Memory B cell (primary cell): ENCODE measurements around the gene EPS8L3.
"Not testable (repeated sequence)": the region's sequence is repeated elsewhere in the genome, so short reads cannot be mapped to it uniquely, and the experiment has no call there.

ENCODE experiments used
- ATAC-seq: fragments of 150-1000 bp; cut with Tn5 transposase; 2 replicates; pipeline ENCODE4 v1.10.0; 2021; ENCODE audit warnings: low read depth, mild to moderate bottlenecking, moderate library complexity
- DNase-seq, 2 donors: peaks; one replicate each; pipeline ENCODE4 v3.0.0; 2022; ENCODE audit warnings: low spot score in 2 of 2
- H3K27ac Mint-ChIP-seq: one replicate; pipeline ENCODE4 v1.8.0; 2022; ENCODE audit warnings: mild to moderate bottlenecking, moderate library complexity, mixed read lengths
- H3K27me3 Mint-ChIP-seq: one replicate; pipeline ENCODE4 v1.8.0; 2022; ENCODE audit warnings: mixed read lengths
- H3K36me3 Mint-ChIP-seq: one replicate; pipeline ENCODE4 v1.8.0; 2022; ENCODE audit warnings: mild to moderate bottlenecking, mixed read lengths
- H3K4me1 Mint-ChIP-seq: one replicate; pipeline ENCODE4 v1.8.0; 2022; ENCODE audit warnings: mixed read lengths
- H3K4me3 Mint-ChIP-seq: one replicate; pipeline ENCODE4 v1.8.0; 2022; ENCODE audit warnings: mild to moderate bottlenecking, moderate library complexity, mixed read lengths
- H3K9me3 Mint-ChIP-seq: one replicate; pipeline ENCODE4 v1.8.0; 2022; ENCODE audit warnings: mixed read lengths

Gene EPS8L3

DNA sequence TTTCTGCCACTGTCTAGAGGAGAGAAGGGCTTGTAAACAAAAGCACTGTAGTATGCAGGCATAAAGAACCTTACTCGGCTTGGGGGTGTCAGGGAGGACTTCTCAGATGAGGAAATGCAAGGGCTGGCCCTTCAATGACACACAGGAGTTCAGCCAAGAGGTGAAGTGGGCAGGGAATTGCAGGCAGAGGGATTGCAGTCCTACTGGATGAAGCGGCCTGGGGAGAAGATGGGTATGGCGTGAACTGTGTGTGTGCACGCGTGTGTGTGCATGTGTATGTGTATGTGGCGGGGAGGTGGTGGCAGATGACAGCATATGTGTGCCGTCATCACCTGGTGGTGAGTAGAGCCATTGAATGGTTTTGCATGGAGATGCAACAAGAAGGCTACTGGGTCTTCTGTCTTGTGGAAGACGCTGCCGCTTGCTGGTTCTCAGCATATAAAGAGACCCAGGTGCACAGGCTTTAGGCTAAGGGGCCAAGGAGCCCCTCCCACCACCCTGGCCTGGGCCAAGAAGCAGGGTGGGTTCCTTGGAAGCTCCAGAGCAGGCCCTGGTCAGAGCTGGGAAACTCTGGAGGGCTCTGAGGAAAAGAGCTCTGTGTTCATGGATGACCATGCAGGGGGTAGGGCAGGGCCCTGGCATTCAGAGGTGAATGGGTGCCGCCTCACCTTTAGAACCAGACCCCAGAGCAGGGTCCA, 4.1 kb upstream of the EPS8L3 start:
- H3K27ac Mint-ChIP-seq: no peak overlapping the region
- no peak overlapping the region for H3K4me3 Mint-ChIP-seq
- H3K9me3 Mint-ChIP-seq: no peaks in the 10 kb centered on the region
- H3K36me3 Mint-ChIP-seq: no peaks in the 10 kb centered on the region
- ATAC-seq (no peak), DNase-seq (no peak)
- H3K4me1 Mint-ChIP-seq: no peaks in the 10 kb centered on the region
- H3K27me3 Mint-ChIP-seq: peaks cover 12% of the 10 kb centered on the region

- peaks cover 14% of the 10 kb centered on the region for H3K27me3 Mint-ChIP-seq
- H3K4me1 Mint-ChIP-seq, DNase-seq, H3K36me3 Mint-ChIP-seq, H3K9me3 Mint-ChIP-seq, ATAC-seq, H3K4me3 Mint-ChIP-seq, H3K27ac Mint-ChIP-seq: not testable (repeated sequence)
These were observed 3.4 kb upstream of the EPS8L3 start for GRCh38 chr1:109766991-109767636.

- no peaks in the 10 kb centered on the region for H3K4me1 Mint-ChIP-seq
- peaks cover 14% of the 10 kb centered on the region for H3K27me3 Mint-ChIP-seq
- ATAC-seq (no peak), DNase-seq (no peak)
- no peak overlapping the region for H3K4me3 Mint-ChIP-seq
- no peaks in the 10 kb centered on the region for H3K36me3 Mint-ChIP-seq
- H3K27ac Mint-ChIP-seq: no peak overlapping the region
- no peaks in the 10 kb centered on the region for H3K9me3 Mint-ChIP-seq
These were observed 2.3 kb upstream of the EPS8L3 start for GRCh38 chr1:109765896-109766615.

DNA sequence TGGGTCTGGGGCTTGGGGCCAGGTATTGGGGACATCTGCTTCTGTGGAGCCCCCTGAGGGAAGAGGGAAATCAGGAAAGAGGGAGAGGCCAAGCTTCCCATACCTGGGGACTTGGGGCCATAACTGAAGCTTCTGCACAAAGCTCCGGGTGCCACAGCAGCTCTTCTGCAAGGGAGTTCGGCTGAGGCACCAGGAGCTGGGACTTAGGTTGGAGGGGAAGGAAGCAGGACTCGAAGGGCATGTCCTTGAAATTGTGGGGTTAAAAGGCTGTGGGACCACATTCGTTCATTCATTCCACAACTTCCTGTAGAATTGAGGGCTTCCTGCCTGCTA, 1.7 kb upstream of the EPS8L3 start:
- Mint-ChIP-seq H3K27ac (no peak overlapping the region), H3K4me3 (no peak overlapping the region), H3K36me3 (no peaks in the 10 kb centered on the region), H3K27me3 (peaks cover 14% of the 10 kb centered on the region), H3K9me3 (no peaks in the 10 kb centered on the region), H3K4me1 (no peaks in the 10 kb centered on the region)
- ATAC-seq (no peak), DNase-seq (no peak)

DNA sequence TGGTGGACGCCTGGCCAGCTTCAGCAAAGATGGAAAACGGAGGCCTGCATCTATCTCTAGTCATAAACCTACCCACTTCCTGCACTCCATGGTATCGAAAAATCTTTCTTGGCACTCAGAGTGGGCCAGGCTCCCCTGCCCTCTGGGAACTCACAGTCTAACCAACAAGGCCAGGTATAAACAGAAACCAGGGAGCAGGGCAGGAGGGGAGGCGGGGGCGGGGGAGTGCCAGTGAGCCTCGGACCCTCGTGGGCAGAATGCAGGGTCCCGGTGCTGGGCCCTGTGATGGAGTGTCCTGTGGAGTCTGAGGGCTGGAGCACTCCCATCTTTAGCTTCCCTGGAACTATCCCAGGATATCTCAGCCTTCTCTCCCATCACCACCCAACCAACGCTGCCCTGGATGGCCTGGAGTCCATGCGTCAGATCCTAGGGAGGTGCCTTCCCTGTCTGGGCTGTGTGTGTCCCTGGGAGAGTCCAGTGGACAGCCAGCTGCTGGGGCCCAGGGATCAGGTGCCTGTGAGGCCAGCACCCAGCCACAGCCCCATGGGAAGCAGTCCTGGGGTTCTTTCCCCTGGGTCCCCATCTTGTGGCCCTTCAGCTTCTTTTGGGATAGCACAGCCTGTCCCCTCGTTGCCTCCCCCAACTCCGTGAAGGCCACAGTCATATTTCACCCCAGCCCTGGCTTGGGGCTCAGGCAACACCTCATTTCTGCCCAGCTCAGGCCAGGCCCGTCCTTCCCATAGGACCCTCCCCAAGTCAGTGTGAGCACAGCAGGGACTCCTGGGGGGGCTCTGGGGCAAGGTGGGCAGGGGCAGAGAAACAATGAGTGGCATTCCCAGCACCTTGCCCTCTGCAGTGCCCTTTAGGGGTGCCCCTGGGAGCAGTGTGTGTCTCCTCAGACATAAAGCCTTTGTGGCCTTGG, 1.1 kb upstream of the EPS8L3 start:
- Mint-ChIP-seq H3K4me1 (no peaks in the 10 kb centered on the region), H3K4me3 (no peak overlapping the region), H3K9me3 (no peaks in the 10 kb centered on the region), H3K27me3 (peaks cover 14% of the 10 kb centered on the region), H3K36me3 (no peaks in the 10 kb centered on the region), H3K27ac (no peak overlapping the region)
- DNase-seq: no peak
- ATAC-seq: no peak

DNA sequence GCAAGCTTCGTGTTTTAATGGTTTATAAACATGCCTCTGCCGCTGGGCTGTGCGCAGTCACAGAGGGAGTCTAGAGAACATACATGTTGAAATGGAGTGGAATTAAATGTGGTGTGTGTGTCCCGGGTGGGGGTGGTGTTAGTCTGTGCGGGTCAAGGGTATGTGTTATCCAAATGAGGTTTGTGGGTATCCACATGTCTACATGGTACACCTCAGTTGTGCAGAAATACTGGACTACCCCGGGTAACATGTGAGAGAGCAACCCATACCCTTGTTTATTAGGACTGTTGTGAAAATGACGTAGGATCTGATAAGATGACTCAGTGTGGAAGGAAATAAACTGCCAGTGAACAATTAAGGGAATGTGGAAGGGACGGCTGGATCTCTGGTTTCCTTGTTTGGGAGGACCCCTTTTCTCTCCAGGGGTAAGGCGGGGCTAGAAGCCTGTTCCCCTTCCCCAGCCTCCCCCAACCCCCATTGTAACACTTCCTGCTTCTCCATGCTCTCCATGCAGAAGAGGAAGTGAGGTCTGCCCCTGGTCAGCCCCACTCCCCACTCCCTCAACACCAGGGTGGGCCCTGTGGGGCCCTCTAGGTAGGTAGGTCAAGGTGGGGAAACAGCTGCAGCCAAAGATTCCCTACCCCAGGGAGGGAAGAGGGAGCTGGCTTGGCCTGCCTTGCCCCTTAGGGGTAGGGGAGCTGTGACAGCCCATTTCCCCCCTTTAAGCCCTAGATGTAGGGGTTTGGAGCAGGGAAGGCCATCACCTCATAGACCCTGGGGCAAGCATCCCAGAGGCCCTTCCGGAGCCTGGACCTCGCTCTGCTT, 690 bp downstream of the EPS8L3 start:
- Mint-ChIP-seq H3K9me3 (no peaks in the 10 kb centered on the region), H3K27me3 (peaks cover 6% of the 10 kb centered on the region), H3K27ac (no peak overlapping the region), H3K4me1 (no peaks in the 10 kb centered on the region), H3K4me3 (no peak overlapping the region), H3K36me3 (no peaks in the 10 kb centered on the region)
- DNase-seq (no peak), ATAC-seq (no peak)

GRCh38 chr1:109762039-109762585, 1.6 kb downstream of the EPS8L3 start:
- H3K9me3 Mint-ChIP-seq: no peaks in the 10 kb centered on the region
- no peak for ATAC-seq
- no peaks in the 10 kb centered on the region for H3K4me1 Mint-ChIP-seq
- H3K27me3 Mint-ChIP-seq: peaks cover 7% of the 10 kb centered on the region
- no peak overlapping the region for H3K4me3 Mint-ChIP-seq
- H3K36me3 Mint-ChIP-seq: no peaks in the 10 kb centered on the region
- no peak for DNase-seq
- H3K27ac Mint-ChIP-seq: no peak overlapping the region

DNA sequence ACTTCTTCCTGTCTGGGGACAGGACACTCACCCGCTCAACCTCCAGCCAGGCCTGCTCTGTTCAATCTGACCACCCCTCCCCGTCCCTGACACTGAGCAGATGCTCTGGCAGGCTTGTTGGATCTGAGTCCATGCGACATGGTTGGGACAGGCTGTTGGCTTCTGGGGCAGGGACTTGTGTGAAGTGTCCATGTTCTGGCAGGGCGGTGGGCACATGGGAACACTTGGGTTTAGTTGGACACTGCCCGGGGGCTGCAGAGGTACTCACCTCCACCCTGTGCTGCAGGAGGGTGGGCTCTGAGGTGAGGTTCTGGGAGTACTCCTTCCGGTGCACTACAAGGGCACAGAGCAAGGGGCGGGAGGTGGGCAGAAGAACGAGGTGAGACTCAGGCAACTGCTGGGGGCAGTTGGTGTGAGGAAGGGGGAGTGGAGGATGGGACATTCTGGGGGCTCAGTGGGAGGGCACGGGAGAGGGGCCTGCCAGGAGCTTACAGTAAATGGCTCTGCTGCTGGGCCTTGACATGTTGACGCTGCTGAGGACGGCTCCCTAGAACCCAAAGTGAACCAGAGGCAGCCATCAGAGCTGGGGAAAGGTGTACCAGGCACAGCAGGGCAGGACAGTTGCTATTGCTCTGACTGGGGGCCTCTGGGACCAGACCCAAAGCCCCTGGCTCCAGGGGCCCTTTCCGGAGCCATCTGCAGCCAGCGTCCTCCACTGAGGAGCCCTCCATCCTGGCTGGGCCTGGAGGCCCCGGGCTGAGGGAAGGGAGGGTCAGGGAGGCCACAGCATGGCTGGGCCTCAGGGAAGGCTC, 2.3 kb downstream of the EPS8L3 start:
- H3K36me3 Mint-ChIP-seq: no peaks in the 10 kb centered on the region
- H3K4me1 Mint-ChIP-seq: no peaks in the 10 kb centered on the region
- no peak for ATAC-seq
- H3K27me3 Mint-ChIP-seq: peaks cover 7% of the 10 kb centered on the region
- H3K4me3 Mint-ChIP-seq: no peak overlapping the region
- H3K27ac Mint-ChIP-seq: no peak overlapping the region
- no peaks in the 10 kb centered on the region for H3K9me3 Mint-ChIP-seq
- no peak for DNase-seq

GRCh38 chr1:109760581-109761226, 3.0 kb downstream of the EPS8L3 start:
- Mint-ChIP-seq H3K36me3 (no peaks in the 10 kb centered on the region), H3K4me3 (no peak overlapping the region)

DNA sequence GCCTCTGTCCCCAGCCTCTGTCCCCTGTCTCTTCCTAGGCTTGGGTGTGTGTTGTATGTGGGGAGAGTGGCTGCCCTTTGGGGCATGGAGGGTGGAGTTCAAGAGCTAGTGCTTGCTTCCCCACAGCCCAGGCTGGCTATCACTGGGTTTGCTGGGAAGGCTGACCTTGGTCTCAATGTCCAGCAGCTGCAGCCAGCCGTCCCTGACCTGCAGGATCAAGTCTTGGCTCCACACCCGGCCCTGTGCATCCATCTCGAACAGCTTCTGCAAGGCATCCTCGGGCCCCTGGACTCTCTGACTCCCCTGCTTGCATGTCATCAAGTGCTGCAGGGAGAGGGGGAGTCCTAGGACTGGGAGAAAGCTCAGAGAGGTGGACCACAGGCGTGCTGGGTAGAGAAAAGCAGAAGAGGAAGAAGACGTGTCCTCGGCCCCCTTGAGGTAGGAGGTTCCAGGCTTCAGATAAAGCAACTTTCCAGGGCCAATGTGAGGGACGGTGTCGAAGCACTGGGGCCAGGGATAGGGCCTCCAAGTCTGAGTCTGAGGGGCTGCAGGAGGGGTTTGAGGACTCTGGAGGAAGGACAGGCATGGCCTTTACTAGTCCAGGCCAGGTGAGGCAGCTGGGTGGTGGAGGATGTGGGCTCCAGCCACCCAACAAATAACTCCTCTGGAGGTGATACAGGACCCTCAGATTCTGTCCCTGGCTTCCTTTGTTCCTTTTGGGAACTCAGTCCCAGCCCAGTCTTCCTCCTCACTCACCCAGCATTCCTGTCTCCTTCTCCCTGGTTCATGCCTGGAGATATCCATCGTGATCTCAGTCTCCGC, 4.0 kb downstream of the EPS8L3 start:
- H3K36me3 Mint-ChIP-seq: no peaks in the 10 kb centered on the region
- no peak overlapping the region for H3K27ac Mint-ChIP-seq
- ATAC-seq (no peak), DNase-seq (no peak)
- H3K9me3 Mint-ChIP-seq: no peaks in the 10 kb centered on the region
- no peaks in the 10 kb centered on the region for H3K4me1 Mint-ChIP-seq
- peaks cover 8% of the 10 kb centered on the region for H3K27me3 Mint-ChIP-seq
- H3K4me3 Mint-ChIP-seq: no peak overlapping the region

More at GRCh38 chr1:109760581-109761226, 3.0 kb downstream of the EPS8L3 start:
- Mint-ChIP-seq H3K4me1 (no peaks in the 10 kb centered on the region), H3K27ac (no peak overlapping the region), H3K27me3 (peaks cover 8% of the 10 kb centered on the region), H3K9me3 (no peaks in the 10 kb centered on the region)
- ATAC-seq: no peak
- no peak for DNase-seq

DNA sequence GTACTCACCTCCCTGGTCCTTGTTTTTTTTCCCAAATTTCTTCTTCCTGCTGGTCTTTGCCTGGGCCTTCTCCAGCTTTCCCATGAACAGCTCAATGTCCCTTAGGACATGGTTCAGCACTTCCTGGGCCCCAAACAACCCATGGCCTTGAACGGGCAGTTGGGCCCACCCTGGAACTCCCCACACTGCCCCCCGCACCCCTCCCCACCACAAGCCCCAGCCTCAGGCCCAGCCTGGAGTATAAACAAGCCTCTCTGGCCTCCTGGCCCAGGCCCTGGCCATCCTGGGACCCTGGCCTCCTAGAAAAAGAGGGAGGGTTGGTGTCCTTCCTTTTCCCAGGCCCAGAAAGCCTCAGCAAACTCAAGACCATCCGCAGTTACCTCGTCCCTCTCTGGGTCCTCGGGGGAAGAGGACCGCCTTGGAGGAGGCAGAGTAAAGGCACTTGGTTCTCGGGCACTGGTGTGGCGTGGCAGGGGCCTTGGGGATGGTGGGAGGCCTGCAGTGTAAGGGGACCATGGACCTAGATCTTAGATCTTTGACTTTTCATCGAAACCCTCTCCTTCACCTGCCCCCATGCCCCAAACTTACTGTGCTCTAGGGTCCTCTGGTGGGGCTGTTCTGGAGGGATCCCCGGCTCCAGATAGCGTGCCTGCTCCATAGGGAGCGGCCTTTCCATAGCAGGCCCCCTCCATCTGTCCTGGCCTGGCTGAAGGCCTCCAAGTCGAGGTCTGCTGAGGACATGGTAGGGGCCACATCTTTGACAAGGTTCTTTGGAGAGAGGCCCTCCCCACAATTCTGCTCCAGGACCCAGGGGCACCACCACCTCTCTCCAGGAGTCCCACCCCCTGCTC, 5.6 kb downstream of the EPS8L3 start:
- no peaks in the 10 kb centered on the region for H3K36me3 Mint-ChIP-seq
- no peak overlapping the region for H3K27ac Mint-ChIP-seq
- H3K4me3 Mint-ChIP-seq: no peak overlapping the region
- peaks cover 7% of the 10 kb centered on the region for H3K27me3 Mint-ChIP-seq
- no peaks in the 10 kb centered on the region for H3K4me1 Mint-ChIP-seq
- ATAC-seq (no peak), DNase-seq (no peak)
- no peaks in the 10 kb centered on the region for H3K9me3 Mint-ChIP-seq
